Measurements from ENCODE around the gene ZBTB47.

Gene ZBTB47

GRCh38 chr3:42652251-42652610, 1.3 kb upstream of the ZBTB47 start:
- no peaks in the 10 kb centered on the region for H3K9me3 ChIP-seq (ENCODE audit: control insufficient read depth in 2 of 2, low read length in 2 of 2)
- H3K27ac ChIP-seq (ENCODE audit: low read depth in 2 of 2, low read length in 2 of 2), result peak overlapping the region in 1 of 2 donors; percentile 61
- H3K4me1 ChIP-seq (ENCODE audit: control insufficient read depth in 2 of 2, insufficient read depth in 2 of 2, low read length in 2 of 2), result peaks cover 14 to 32% of the 10 kb centered on the region in 2 donors
- H3K27me3 ChIP-seq (ENCODE audit: control insufficient read depth in 2 of 2, insufficient read depth in 2 of 2, low read length in 2 of 2), result no peaks in the 10 kb centered on the region
- H3K4me3 ChIP-seq (ENCODE audit: low read length in 2 of 2), result peak overlapping the region; percentile 70 to 73
- H3K36me3 ChIP-seq (ENCODE audit: control insufficient read depth in 2 of 2, insufficient read depth in 2 of 2, low read length in 2 of 2), result peaks cover 8 to 10% of the 10 kb centered on the region in 2 donors
- no peak overlapping the region for H3K9ac ChIP-seq (ENCODE audit: low read depth in 1 of 2, low read length in 2 of 2)

DNA sequence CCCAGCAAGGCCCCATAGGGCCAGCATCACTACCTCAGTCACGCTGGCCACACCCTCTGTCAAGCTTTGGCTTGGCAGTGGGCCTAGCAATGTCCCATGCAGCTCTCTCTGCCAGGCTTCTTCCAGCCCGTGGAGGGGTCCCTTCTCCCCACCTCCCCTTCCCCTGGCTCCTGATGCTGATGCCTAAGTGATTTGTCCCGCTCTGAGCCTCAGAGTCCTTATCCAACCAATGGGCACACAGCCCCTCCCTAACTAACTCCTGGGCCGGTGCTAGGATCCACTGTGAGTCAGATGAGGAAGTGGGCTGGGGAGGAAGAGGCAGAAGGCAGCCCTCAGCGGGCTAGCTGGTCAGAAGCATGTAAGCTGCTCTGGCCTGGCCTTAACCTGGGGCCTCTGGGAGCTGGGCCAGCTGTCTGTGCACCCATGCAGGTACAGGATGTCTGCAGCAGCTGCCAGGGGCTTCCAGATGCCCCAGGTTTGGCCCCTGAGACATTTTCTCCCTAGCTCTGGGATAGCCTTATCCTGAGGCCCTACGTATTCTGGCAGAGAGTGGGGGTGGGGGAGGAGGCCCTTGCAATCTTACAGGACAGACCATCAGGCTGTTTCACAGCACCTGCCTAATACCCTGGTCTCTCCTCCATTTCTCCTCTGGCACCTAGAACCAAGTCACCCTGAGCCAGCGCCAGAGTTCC, 740 bp upstream of the ZBTB47 start:
- H3K36me3 ChIP-seq (ENCODE audit: control insufficient read depth in 2 of 2, insufficient read depth in 2 of 2, low read length in 2 of 2), result peaks cover 3 to 4% of the 10 kb centered on the region in 2 donors
- H3K9ac ChIP-seq (ENCODE audit: low read depth in 1 of 2, low read length in 2 of 2), result peak overlapping the region; percentile 60 to 74
- peak overlapping the region; percentile 61 to 62 for H3K27ac ChIP-seq (ENCODE audit: low read depth in 2 of 2, low read length in 2 of 2)
- H3K4me3 ChIP-seq (ENCODE audit: low read length in 2 of 2), result peak overlapping the region; percentile 70 to 73
- H3K27me3 ChIP-seq (ENCODE audit: control insufficient read depth in 2 of 2, insufficient read depth in 2 of 2, low read length in 2 of 2), result no peaks in the 10 kb centered on the region
- H3K4me1 ChIP-seq (ENCODE audit: control insufficient read depth in 2 of 2, insufficient read depth in 2 of 2, low read length in 2 of 2), result peaks cover 14 to 32% of the 10 kb centered on the region in 2 donors
- H3K9me3 ChIP-seq (ENCODE audit: control insufficient read depth in 2 of 2, low read length in 2 of 2), result no peaks in the 10 kb centered on the region

- peak overlapping the region; percentile 60 to 74 for H3K9ac ChIP-seq (ENCODE audit: low read depth in 1 of 2, low read length in 2 of 2)
- peaks cover 14 to 32% of the 10 kb centered on the region in 2 donors for H3K4me1 ChIP-seq (ENCODE audit: control insufficient read depth in 2 of 2, insufficient read depth in 2 of 2, low read length in 2 of 2)
- peaks cover 0 to under 1% of the 10 kb centered on the region in 2 donors for H3K36me3 ChIP-seq (ENCODE audit: control insufficient read depth in 2 of 2, insufficient read depth in 2 of 2, low read length in 2 of 2)
Measured at GRCh38 chr3:42653303-42653559, 266 bp upstream of the ZBTB47 start.

GRCh38 chr3:42654331-42655201, 1.1 kb downstream of the ZBTB47 start:
- H3K27ac ChIP-seq (ENCODE audit: low read depth in 2 of 2, low read length in 2 of 2), result peak overlapping the region; percentile 62 to 70
- no peaks in the 10 kb centered on the region for H3K27me3 ChIP-seq (ENCODE audit: control insufficient read depth in 2 of 2, insufficient read depth in 2 of 2, low read length in 2 of 2)
- H3K4me1 ChIP-seq (ENCODE audit: control insufficient read depth in 2 of 2, insufficient read depth in 2 of 2, low read length in 2 of 2), result peaks cover 14 to 32% of the 10 kb centered on the region in 2 donors
- peak overlapping the region; percentile 70 to 73 for H3K4me3 ChIP-seq (ENCODE audit: low read length in 2 of 2)
- no peaks in the 10 kb centered on the region for H3K9me3 ChIP-seq (ENCODE audit: control insufficient read depth in 2 of 2, low read length in 2 of 2)
- H3K36me3 ChIP-seq (ENCODE audit: control insufficient read depth in 2 of 2, insufficient read depth in 2 of 2, low read length in 2 of 2), result no peaks in the 10 kb centered on the region
- H3K9ac ChIP-seq (ENCODE audit: low read depth in 1 of 2, low read length in 2 of 2), result peak overlapping the region; percentile 32 to 74

More at GRCh38 chr3:42653303-42653559, 266 bp upstream of the ZBTB47 start:
- Histone ChIP-seq H3K9me3 (ENCODE audit: control insufficient read depth in 2 of 2, low read length in 2 of 2) (no peaks in the 10 kb centered on the region), H3K4me3 (ENCODE audit: low read length in 2 of 2) (peak overlapping the region; percentile 70 to 73), H3K27me3 (ENCODE audit: control insufficient read depth in 2 of 2, insufficient read depth in 2 of 2, low read length in 2 of 2) (no peaks in the 10 kb centered on the region), H3K27ac (ENCODE audit: low read depth in 2 of 2, low read length in 2 of 2) (peak overlapping the region; percentile 61 to 62)

DNA sequence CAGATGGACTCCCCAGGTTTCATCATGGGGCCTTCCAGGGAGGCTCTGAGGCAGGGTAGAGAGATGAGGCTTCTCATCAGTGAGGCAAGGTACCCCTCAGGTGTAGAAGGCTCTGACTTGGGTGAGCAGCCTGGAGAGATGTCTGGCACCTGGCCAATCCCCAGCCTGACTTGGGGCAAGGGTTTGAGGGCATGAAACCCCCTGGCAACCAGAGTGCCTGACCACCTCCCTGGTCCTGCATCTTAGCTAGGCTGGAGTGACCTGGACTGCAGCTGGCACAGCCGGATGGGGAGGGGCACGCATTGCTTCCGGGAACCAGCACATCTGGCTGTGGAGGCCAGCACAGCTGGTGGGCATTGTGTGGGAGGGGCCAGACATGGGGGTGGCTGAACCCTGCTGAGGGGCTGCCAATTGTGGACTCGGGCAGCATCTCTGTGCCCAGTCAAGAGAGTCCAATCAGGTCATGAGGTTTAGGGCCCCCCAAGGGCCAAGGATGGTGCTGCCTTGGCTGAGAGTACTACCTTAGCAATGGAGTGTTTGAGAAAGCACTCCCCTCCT, 1.9 kb downstream of the ZBTB47 start:
- no peaks in the 10 kb centered on the region for H3K9me3 ChIP-seq (ENCODE audit: control insufficient read depth in 2 of 2, low read length in 2 of 2)
- H3K4me3 ChIP-seq (ENCODE audit: low read length in 2 of 2), result peak overlapping the region; percentile 58 to 73
- H3K4me1 ChIP-seq (ENCODE audit: control insufficient read depth in 2 of 2, insufficient read depth in 2 of 2, low read length in 2 of 2), result peaks cover 14 to 32% of the 10 kb centered on the region in 2 donors
- H3K36me3 ChIP-seq (ENCODE audit: control insufficient read depth in 2 of 2, insufficient read depth in 2 of 2, low read length in 2 of 2), result no peaks in the 10 kb centered on the region
- H3K27me3 ChIP-seq (ENCODE audit: control insufficient read depth in 2 of 2, insufficient read depth in 2 of 2, low read length in 2 of 2), result no peaks in the 10 kb centered on the region
- peak overlapping the region; percentile 61 to 70 for H3K27ac ChIP-seq (ENCODE audit: low read depth in 2 of 2, low read length in 2 of 2)
- H3K9ac ChIP-seq (ENCODE audit: low read depth in 1 of 2, low read length in 2 of 2), result peak overlapping the region; percentile 32 to 70

DNA sequence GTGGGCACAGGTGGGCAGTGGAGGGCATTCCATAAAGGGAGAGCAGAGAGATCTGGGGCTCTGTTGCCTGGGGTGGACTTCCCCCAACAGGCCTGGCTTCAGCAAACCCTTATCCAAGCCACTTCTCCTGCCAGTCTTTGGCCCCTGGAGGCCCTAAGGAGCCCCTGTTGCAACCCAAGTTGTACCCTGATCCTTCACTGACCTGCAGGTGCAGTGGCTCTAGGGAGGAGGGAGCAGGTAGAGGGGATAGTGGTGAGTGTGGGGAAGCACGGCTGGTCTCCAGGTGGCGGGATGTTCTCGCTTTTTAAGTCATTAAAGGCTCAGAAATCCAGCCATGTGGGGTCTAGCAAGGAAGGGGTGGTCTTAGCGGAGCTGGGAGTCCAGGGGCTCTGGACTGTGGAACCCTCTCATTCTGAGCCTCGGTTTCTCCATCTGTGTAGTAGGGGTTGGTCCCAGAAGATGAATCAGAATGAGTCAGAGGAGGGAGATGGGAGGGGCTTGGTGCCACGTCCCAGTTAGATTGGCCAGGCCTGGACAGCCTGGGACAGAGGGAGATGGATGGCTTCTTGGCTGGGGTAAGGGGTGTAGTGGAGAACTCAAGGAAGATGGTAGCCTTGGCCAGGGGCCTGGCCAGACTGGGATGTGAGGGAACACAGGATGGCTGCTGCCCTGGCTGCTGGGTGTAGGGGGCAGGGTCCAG, 2.6 kb downstream of the ZBTB47 start:
- Histone ChIP-seq H3K36me3 (ENCODE audit: control insufficient read depth in 2 of 2, insufficient read depth in 2 of 2, low read length in 2 of 2) (no peaks in the 10 kb centered on the region), H3K4me3 (ENCODE audit: low read length in 2 of 2) (no peak overlapping the region), H3K27ac (ENCODE audit: low read depth in 2 of 2, low read length in 2 of 2) (peak overlapping the region in 1 of 2 donors; percentile 70), H3K4me1 (ENCODE audit: control insufficient read depth in 2 of 2, insufficient read depth in 2 of 2, low read length in 2 of 2) (peaks cover 14 to 32% of the 10 kb centered on the region in 2 donors), H3K27me3 (ENCODE audit: control insufficient read depth in 2 of 2, insufficient read depth in 2 of 2, low read length in 2 of 2) (no peaks in the 10 kb centered on the region), H3K9ac (ENCODE audit: low read depth in 1 of 2, low read length in 2 of 2) (no peak overlapping the region), H3K9me3 (ENCODE audit: control insufficient read depth in 2 of 2, low read length in 2 of 2) (no peaks in the 10 kb centered on the region)

DNA sequence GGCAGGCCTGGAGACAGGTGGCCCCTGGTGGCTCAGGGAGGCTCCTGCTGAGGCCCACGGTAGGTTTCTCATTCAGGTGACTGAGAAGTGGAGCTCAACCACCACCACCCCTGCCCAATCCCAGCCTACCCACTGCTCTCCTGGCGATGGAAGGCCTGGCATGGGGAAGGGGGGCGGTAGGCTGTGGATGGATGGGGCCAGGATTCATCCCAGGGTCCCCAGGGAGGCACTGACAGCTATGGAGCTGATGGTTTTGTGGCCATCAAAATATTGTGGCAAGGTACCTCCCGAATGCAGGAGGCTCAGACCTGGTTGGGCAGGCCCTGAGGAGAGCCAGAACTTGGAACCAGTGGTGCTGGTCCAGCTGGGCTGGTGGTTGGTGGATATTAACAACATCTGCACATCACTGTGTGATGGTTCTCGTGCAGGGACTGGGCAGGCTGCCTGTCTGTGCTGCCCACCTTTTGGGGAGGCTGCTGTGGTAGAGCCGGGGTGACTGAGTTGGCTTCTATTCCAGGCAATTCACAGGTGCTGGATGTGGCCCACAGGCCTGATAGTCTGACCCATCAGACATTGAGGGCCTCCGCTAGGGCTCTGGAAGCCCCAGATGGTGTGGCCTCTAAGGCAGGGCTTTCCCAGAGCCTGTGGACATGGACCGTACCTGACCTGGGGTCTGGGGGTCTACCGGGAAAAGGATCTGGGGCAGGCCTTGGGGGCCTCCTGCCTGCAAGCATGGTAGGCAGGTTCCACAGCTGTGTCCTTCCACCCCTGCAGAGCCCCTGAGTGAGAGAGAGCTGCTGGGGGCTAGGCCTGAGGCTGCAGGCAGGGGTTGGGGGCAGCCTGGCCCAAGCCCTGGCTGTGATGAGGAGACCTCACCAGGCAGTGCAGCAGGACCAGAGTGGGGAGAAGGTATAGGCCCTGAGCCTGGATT, 3.4 kb downstream of the ZBTB47 start:
- H3K4me1 ChIP-seq (ENCODE audit: control insufficient read depth in 2 of 2, insufficient read depth in 2 of 2, low read length in 2 of 2), result peaks cover 14 to 32% of the 10 kb centered on the region in 2 donors
- no peaks in the 10 kb centered on the region for H3K9me3 ChIP-seq (ENCODE audit: control insufficient read depth in 2 of 2, low read length in 2 of 2)
- no peak overlapping the region for H3K9ac ChIP-seq (ENCODE audit: low read depth in 1 of 2, low read length in 2 of 2)
- H3K36me3 ChIP-seq (ENCODE audit: control insufficient read depth in 2 of 2, insufficient read depth in 2 of 2, low read length in 2 of 2), result no peaks in the 10 kb centered on the region
- no peaks in the 10 kb centered on the region for H3K27me3 ChIP-seq (ENCODE audit: control insufficient read depth in 2 of 2, insufficient read depth in 2 of 2, low read length in 2 of 2)
- H3K4me3 ChIP-seq (ENCODE audit: low read length in 2 of 2), result no peak overlapping the region
- no peak overlapping the region for H3K27ac ChIP-seq (ENCODE audit: low read depth in 2 of 2, low read length in 2 of 2)

- Histone ChIP-seq H3K36me3 (ENCODE audit: control insufficient read depth in 2 of 2, insufficient read depth in 2 of 2, low read length in 2 of 2) (no peaks in the 10 kb centered on the region), H3K4me3 (ENCODE audit: low read length in 2 of 2) (no peak overlapping the region), H3K4me1 (ENCODE audit: control insufficient read depth in 2 of 2, insufficient read depth in 2 of 2, low read length in 2 of 2) (peaks cover 11 to 26% of the 10 kb centered on the region in 2 donors), H3K9me3 (ENCODE audit: control insufficient read depth in 2 of 2, low read length in 2 of 2) (no peaks in the 10 kb centered on the region), H3K27ac (ENCODE audit: low read depth in 2 of 2, low read length in 2 of 2) (no peak overlapping the region), H3K27me3 (ENCODE audit: control insufficient read depth in 2 of 2, insufficient read depth in 2 of 2, low read length in 2 of 2) (no peaks in the 10 kb centered on the region), H3K9ac (ENCODE audit: low read depth in 1 of 2, low read length in 2 of 2) (no peak overlapping the region)
Measured at GRCh38 chr3:42657675-42658074, 4.2 kb downstream of the ZBTB47 start.

DNA sequence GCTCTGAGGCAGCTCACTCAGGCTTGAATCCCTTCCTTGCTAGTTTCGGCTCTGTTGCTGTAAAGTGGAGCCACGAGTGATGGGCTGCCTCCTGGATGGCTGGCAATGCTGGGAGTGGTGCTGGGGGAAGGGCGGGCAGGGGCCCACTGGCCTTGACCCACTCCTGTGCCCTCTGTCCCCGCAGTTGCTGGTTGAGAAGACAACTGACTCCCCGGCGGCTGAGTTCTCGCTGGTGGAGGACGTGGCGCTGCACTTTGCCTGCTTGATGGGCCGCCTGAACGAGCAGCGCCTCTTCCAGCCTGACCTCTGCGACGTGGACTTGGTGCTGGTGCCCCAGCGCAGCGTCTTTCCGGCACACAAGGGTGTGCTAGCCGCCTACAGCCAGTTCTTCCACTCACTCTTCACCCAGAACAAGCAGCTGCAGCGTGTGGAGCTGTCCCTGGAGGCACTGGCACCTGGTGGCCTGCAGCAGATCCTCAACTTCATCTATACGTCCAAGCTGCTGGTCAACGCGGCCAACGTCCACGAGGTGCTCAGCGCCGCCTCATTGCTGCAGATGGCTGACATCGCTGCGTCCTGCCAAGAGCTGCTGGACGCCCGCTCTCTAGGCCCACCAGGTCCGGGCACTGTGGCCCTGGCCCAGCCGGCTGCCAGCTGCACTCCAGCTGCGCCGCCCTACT, 4.7 kb downstream of the ZBTB47 start:
- Histone ChIP-seq H3K9me3 (ENCODE audit: control insufficient read depth in 2 of 2, low read length in 2 of 2) (no peaks in the 10 kb centered on the region), H3K27me3 (ENCODE audit: control insufficient read depth in 2 of 2, insufficient read depth in 2 of 2, low read length in 2 of 2) (no peaks in the 10 kb centered on the region), H3K36me3 (ENCODE audit: control insufficient read depth in 2 of 2, insufficient read depth in 2 of 2, low read length in 2 of 2) (no peaks in the 10 kb centered on the region), H3K9ac (ENCODE audit: low read depth in 1 of 2, low read length in 2 of 2) (no peak overlapping the region), H3K27ac (ENCODE audit: low read depth in 2 of 2, low read length in 2 of 2) (no peak overlapping the region), H3K4me3 (ENCODE audit: low read length in 2 of 2) (no peak overlapping the region), H3K4me1 (ENCODE audit: control insufficient read depth in 2 of 2, insufficient read depth in 2 of 2, low read length in 2 of 2) (peaks cover 6 to 20% of the 10 kb centered on the region in 2 donors)

Measured in mucosa of rectum (tissue), 2 donors.